Stimulated activated CD8-positive, alpha-beta memory T cell treated with anti-CD3 and anti-CD28 coated beads, Interleukin-4, amount 100 ng/mL, for 24 hours (primary cell): Measurements from ENCODE around the gene MEMO1.
"Not testable (repeated sequence)": the region's sequence is repeated elsewhere in the genome, so short reads cannot be mapped to it uniquely, and the experiment has no call there.

Experiments
- DNase-seq: peaks from one replicate; pipeline ENCODE4 v3.0.0-alpha.2; 2020; ENCODE audit warnings: low read depth

Gene MEMO1

GRCh38 chr2:32010670-32011484 is at the start of gene MEMO1:
Gene MEMO1 (minus strand): TSS chr2:32011008. CDS start chr2:32010247, 761 bp downstream.
- DNase-seq: peak; percentile 88

- no peak for DNase-seq
These were observed 49.5 kb upstream of the MEMO1 start for GRCh38 chr2:32060266-32060665.

DNA sequence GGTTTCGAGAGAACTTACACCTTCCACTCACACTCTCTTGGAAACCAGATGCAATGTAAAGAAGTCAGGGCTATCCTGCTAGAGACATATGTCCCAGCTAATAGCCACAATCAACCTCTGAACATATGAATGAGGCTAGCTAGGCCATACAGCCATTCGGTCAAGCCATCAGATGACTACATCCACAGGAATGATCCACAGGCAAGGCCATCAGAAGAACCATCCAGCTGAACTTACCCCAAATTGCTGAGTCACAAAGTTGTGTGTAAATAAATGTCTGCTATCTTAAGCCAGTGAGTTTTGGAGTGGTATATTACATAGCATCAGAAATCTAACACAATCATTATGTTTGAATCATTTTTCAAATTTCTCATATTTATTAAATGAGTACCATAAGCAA is 47.3 kb upstream of the MEMO1 start:
- DNase-seq: no peak

DNA sequence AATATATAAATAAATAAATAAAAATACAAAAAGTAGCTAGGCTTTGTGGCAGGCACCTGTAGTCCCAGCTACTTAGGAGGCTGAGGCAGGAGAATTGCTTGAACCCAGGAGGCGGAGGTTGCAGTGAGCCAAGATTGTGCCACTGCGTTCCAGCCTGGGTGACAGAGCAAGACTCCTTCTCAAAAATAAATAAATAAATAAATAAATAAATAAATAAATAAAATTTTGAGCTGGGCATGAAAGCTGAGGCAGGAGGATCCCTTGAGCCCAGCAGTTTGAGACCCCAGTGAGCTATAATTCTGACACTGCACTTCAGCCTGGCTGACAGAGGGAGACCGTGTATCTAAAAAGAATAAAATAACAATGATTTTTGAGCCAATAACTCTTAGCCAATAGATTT is 43.8 kb upstream of the MEMO1 start:
- DNase-seq: not testable (repeated sequence)

GRCh38 chr2:32051836-32052439 is 41.1 kb upstream of the MEMO1 start:
- DNase-seq: no peak

- no peak for DNase-seq
These were observed 32.8 kb upstream of the MEMO1 start for GRCh38 chr2:32043561-32043960.

GRCh38 chr2:32039447-32040219 is 28.8 kb upstream of the MEMO1 start, which contains the start of gene DPY30:
Gene DPY30 (minus strand): TSS chr2:32039805. CDS start chr2:32039456, 349 bp downstream.
- peak; percentile 87 for DNase-seq

DNA sequence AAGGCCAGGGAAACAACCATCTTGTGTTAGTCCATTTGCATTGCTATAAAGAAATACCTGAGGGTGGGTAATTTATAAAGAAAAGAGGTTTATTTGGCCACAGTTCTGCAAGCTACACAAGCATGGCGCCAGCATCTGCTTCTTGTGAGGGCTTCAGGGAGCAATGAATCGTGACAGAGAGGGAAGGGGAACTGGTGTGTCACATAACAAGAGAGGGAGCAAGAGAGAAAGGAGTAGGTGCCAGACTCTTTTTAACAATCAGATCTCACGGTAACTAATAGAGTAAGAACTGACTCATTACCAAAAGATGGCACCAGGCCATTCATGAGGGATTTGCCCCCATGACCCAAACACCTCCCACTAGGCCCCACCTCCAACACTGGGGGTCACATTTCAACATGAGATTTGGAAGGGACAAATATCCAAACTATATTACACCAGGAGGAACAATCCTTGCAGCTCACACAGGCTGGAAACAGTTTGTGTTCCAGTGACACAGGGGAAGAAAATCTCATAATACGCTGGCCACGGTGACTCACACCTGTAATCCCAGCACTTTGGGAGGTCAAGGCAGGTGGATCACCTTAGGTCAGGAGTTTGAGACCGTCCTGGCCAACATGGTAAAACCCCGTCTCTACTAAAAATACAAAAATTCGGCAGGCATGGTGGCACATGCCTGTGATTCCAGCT is 23.5 kb upstream of the MEMO1 start:
- not testable (repeated sequence) for DNase-seq

DNA sequence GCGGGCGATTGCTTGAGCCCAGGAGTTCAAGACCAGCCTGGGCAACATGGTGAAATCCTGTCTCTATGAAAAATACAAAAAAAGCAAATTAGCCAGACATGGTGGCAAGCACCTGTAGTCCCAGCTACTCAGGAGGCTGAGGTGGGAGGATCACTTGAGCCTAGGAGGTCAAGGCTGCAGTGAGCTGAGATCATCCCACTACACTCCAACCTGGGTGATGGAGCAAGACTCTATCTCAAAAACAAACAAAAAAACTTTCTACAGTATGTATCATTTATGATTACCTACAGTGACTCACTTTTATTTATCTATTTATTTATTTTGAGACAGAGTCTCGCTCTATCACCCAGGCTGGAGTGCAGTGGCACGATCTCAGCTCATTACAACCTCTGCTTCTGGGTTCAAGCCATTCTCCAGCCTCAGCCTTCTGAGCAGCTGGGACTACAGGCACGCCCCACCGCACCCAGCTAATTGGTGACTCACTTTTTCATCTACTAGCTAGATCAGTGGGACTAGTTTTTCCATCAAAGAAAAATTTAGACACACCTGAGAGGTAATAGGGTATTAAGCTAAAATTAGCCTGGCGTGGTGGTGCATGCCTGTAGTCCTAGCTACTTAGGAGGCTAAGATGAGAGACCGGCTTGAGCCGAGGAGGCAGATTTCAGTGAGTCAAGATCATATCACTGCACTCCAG is 8.1 kb upstream of the MEMO1 start:
- not testable (repeated sequence) for DNase-seq

DNA sequence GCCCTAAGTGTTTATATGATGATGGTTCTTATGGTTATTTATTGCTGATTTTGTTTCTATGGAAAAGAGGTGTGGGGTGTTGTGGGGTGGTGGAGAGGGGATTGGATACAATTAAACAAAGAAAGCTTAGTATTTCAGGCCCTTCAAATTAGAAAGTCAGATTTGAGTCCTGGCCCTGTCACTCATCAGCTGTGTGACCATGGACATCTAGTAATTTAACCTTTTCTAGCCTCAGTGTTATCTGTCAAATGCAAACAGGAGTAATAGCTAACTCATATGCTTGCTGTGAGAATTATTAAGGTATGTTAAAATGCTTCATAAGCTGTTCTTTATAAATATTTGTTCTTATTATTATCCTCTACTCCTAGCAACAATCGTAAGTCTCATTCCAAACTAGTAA is 2.1 kb upstream of the MEMO1 start:
- DNase-seq: no peak

- no peak for DNase-seq
These were observed 715 bp upstream of the MEMO1 start for GRCh38 chr2:32011485-32011960.

GRCh38 chr2:32010280-32010669 is 533 bp downstream of the MEMO1 start:
- peak; percentile 54 for DNase-seq

DNA sequence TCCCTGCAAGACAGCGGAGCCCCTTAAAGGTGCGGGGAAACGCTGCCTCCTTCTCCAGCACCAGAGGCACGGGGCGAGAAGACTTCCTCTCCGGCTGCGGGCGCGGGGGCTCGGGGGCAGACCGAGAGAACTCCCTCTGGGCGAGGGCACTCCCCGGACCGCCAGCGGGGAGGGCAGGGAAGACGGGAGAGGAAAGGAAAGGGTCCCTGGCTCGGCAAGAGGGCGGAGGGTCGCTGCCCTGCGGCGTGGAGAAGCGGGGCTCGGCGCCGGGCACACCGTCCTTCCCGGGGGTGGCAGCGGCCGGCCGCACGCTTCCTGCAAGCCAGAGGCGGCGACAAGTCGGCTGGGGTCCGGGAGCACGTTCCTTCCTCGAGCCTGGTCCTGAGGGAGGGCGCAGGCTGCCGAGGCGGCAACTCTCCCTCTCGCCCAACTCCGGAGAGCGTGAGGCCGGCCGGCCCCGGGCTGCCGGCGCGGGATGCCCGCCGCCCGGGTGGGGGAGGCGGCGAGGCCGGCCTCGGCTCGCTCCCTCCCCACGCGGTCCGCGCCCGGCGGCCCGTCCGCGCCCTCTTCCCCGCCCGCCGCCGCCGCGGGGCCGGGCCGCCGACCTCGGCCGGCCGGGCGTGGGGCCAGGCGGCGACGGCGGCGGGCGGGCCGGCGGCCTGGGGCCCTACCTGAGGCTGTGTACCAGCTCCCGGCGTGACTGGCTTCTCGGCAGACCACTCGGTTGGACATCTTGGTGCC is 1.1 kb downstream of the MEMO1 start:
- DNase-seq: peak; percentile 17

DNA sequence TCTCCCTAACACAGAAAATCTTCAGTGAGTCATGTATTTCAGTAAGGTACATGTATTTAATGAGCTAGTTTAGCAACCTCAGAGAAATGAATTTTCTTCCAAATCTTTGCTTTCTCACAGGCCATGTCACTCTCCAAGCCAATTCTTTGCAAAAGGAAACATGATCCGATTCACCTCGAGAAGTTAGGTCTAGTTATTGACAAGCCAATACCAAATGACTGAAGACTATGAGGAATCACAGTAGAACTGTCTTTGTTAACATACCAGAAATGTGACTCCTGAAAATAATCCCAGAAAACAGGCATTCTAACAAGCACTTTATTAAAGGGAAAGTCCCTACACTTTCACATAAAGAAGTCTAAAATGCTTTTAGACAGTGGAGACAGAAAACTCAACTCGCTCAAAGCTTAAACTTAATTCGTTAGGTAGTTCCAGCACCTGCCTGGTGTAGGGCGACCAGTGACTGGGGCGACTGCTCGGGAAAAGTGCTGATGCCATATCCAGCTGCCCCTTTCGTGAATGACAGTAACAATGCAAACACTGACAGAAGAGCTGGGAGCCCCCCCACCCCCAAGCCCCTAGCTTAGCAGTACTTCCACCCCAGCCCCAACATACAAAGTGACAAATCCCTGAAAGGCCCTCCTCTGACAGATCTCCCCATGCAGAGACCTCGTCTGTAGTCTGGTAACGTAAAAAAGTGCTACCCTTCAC is 1.8 kb downstream of the MEMO1 start:
- no peak for DNase-seq

GRCh38 chr2:32007121-32007391 is 3.8 kb downstream of the MEMO1 start:
- no peak for DNase-seq

GRCh38 chr2:32005371-32005976 is 5.3 kb downstream of the MEMO1 start:
- DNase-seq: no peak

GRCh38 chr2:32003791-32004190 is 7.0 kb downstream of the MEMO1 start:
- no peak for DNase-seq

DNA sequence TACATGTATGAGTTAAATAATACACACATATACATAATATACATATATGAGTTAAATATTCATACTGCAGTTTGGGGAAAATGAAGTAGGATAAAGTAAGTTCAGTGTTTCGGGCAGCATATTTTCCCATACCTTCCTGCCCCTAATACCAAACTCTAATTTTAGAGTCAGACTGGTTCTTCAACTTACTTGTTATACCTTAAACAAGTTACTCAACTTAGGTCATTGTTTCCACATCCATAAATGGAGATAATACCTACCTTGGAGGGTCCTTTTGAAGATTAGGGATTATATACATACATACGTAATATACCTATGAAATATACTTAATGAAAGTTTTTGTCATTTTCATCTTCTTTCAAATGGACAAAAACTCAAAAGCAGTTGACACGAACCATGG is 8.4 kb downstream of the MEMO1 start:
- DNase-seq: no peak

GRCh38 chr2:31999438-31999837 is 11.4 kb downstream of the MEMO1 start:
- DNase-seq: no peak
